Astrocyte (in vitro differentiated cells and primary cell): ENCODE data around the gene PKM.

Source experiments
- EZH2 ChIP-seq: IDR thresholded peaks from 2 replicates; pipeline ENCODE4 v1.6.1; 2012; ENCODE audit warnings: mild to moderate bottlenecking, low read length, inconsistent platforms; ENCODE audit not compliant: insufficient read depth
- TF ChIP-seq, protein P1 (sequence below): IDR thresholded peaks from 2 replicates; pipeline ENCODE4 v1.5.1; 2011; ENCODE audit warnings: low read depth, mild to moderate bottlenecking, inconsistent platforms, low read length, moderate library complexity; ENCODE audit not compliant: insufficient read depth

DNA sequence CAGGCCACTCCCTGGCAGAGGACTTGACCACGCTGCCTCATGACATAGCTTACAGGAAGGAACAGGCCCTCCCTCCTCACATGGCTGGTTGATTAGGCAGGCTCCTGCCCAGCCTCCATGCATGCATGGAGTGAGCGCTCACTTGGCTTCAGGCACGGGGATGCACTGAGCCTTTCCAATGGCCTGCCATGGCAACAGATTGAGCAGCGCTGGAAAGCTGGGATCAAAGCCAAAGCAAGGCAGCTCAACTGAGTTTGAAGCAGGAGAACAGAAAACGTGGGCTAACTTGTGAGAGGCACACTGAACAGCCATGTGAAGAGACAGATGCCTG, 27.5 kb downstream of the PKM start:
- TF ChIP-seq, protein P1, sequence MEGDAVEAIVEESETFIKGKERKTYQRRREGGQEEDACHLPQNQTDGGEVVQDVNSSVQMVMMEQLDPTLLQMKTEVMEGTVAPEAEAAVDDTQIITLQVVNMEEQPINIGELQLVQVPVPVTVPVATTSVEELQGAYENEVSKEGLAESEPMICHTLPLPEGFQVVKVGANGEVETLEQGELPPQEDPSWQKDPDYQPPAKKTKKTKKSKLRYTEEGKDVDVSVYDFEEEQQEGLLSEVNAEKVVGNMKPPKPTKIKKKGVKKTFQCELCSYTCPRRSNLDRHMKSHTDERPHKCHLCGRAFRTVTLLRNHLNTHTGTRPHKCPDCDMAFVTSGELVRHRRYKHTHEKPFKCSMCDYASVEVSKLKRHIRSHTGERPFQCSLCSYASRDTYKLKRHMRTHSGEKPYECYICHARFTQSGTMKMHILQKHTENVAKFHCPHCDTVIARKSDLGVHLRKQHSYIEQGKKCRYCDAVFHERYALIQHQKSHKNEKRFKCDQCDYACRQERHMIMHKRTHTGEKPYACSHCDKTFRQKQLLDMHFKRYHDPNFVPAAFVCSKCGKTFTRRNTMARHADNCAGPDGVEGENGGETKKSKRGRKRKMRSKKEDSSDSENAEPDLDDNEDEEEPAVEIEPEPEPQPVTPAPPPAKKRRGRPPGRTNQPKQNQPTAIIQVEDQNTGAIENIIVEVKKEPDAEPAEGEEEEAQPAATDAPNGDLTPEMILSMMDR: no peak
- no peak for TF ChIP-seq EZH2
